Epithelial cell of esophagus (primary cell): ENCODE results near the gene LASP1.

Source experiments
- DNase-seq: peaks from one replicate; pipeline ENCODE4 v3.0.0; 2010; ENCODE audit warnings: low read depth
- H3K4me3 ChIP-seq: 2 replicates; pipeline ENCODE4 v1.5.1; 2011; ENCODE audit warnings: mild to moderate bottlenecking, low read length, control low read depth
- CTCF ChIP-seq: IDR thresholded peaks from 2 replicates; pipeline ENCODE4 v1.5.1; 2011; ENCODE audit warnings: low read depth, mild to moderate bottlenecking, low read length, control low read depth, inconsistent platforms; ENCODE audit not compliant: insufficient read depth; ENCODE audit errors: missing control alignments

The LASP1 gene, protein sequence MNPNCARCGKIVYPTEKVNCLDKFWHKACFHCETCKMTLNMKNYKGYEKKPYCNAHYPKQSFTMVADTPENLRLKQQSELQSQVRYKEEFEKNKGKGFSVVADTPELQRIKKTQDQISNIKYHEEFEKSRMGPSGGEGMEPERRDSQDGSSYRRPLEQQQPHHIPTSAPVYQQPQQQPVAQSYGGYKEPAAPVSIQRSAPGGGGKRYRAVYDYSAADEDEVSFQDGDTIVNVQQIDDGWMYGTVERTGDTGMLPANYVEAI

DNA sequence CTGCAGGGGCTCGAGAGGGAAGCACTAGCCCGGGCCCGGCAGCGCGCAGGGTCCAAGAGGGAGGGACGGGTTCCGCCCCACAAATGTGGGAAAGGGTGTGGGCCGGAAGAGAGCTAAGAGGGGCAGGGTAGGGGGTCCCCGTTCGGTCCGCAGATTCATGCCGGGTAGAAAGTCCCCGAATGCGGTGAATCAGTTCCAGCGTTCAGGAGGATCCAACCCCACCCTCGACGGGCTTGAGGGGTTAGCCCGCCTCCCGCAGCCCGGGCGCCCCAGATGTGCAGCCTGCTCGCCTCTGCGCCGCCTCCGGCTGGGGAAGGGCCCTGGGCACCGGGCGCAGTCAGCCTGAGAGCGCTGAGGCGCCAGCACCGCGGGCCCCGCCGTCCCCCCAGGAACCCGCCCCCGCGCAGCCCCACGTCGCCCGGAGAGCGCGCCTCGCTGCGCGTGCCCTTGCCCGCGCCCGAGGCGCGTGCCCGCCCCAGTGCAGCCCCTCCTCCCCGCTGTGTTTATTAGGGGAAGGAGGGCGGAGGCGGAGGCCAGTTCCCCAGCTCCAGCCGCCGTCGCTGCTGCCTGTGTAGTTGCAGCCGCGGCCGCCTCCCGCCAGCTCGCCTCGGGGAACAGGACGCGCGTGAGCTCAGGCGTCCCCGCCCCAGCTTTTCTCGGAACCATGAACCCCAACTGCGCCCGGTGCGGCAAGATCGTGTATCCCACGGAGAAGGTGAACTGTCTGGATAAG is at the start of gene LASP1:
Gene LASP1, plus strand, starts transcription at position 533 of the 733 bp plus-strand sequence. Its CDS starts 132 bp downstream, at position 665.
- TF ChIP-seq CTCF: peak; percentile 0
- peak; percentile 87 for DNase-seq
- H3K4me3 ChIP-seq: peak within 1 kb of the TSS; percentile 93

DNA sequence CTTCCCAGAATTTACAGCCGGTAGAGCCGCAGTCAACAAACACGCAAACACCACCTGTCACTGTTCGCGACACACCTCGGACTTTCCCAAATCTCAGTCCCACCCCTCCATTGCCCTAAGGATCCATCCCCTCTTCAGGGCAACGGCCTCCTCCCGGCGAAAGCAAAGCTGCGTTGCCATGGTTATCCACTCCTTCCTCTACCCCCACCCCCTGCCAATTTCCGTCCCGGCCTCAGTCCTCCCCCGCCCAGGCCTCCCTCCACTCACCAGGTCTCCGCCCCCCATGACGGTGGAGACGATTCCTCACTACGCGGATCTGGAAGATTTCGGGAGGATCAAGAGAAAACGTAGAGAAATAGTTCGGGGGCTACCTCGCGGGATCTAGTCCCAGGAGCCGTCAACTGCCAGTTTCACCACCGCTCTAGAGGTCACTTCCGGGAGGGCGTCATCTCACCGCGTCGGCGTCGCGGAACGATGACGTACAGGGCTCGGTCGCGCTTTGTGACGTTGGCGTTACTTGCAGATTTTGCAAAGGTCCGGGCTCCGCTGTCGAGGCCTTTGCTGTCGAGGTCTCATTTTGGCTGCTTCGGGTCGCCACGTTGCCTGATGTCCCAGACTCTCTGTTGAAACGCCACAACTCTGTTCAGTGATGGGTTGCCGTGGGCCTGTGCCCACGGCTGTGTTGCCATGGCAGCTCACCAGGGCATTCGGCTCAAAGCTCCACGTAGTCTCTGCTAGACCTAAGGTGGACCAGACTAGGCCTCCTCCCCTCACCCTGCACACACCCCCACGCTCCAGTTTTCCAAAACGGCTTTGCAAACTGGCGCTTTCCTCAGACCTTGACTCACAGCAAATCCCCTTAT is 44.7 kb upstream of the LASP1 start, which contains the start of gene CWC25:
Gene CWC25, minus strand, starts transcription at position 423 of the 863 bp plus-strand sequence. Its CDS starts 138 bp downstream, at position 285.
- peak within 1 kb of the TSS; percentile 99 for H3K4me3 ChIP-seq
- DNase-seq: peak; percentile 94
- TF ChIP-seq CTCF: no peak

DNA sequence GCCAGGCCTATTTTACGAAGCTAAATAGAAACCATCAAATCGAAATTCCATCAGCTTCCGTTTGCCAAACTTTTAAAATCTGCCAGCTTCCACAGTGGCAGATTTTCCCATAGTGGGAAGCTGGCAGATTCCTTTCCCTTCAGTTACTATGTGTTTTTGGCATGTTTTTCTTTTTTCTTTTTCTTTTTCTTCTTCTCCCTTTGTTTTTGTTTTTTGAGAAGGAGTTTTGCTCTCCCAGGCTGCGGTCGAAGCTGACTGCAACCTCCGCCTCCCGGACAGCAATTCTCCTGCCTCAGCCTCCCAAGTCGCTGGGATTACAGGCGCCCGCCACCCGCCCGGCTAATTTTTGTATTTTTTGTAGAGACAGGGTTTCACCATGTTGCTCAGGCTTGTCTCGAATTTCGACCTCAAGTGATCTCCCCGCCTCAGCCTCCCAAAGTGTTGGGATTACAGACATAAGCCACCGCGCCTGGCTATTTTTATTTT is 44.1 kb upstream of the LASP1 start:
- no peak for TF ChIP-seq CTCF
- no peak for DNase-seq
- peak overlapping the region; percentile 99 for H3K4me3 ChIP-seq

DNA sequence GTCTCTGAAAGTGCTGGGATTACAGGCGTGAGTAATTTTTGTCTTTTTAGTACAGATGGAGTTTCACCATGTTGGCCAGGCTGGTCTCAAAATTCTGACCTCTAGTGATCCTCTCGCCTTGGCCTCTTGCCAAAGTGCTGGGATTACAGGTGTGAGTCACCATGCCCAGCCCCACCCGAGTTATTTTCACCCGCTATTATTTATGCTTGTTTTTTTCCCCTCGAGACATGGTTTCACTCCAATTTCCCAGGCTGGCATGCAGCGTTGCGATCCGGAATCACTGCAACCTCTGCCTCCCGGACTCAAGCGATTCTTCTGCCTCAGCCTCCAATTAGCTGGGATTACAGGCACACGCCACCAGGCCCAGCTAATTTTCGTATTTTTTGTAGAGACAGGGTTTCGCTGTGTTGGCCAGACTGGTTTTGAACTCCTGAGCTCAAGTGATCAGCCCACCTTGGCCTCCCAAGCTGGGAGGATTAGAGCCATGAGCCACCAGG is 25.5 kb upstream of the LASP1 start:
- H3K4me3 ChIP-seq: no peak overlapping the region
- DNase-seq: peak; percentile 31
- no peak for TF ChIP-seq CTCF

DNA sequence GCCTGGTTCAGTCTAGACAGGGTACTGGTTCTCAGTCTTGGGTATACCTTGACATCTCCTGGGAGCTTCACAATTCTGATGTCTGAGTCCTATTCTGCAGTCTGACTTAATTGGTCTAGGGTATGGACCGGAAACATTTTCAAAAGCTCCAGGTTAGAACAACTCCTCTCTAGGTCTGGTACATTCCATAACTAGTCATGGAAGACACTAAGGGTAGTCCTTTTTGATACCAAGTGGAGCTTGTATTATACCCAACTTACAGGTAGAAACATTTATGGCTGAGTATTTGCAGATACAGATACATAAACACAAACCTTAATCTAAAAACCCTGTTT is 21.3 kb upstream of the LASP1 start:
- TF ChIP-seq CTCF: no peak
- no peak for DNase-seq
- H3K4me3 ChIP-seq: no peak overlapping the region

- TF ChIP-seq CTCF: no peak
- no peak overlapping the region for H3K4me3 ChIP-seq
- DNase-seq: no peak
Observed at GRCh38 chr17:38848939-38849605, 20.8 kb upstream of the LASP1 start.
